H9 (cell line): ENCODE data around the gene FAM78B. TPM values are rescaled to one million over a fixed set of nuclear protein-coding genes. Genes with fewer than 3 reads are reported as not detected.

ENCODE experiments used
- DNase-seq: peaks from one replicate; pipeline ENCODE4 v3.0.0-alpha.2; 2017
- H2AFZ ChIP-seq: one replicate; pipeline ENCODE4 v1.6.1; 2013; ENCODE audit warnings: mild to moderate bottlenecking, low read length, control low read depth, moderate library complexity
- H2AK5ac ChIP-seq: 2 replicates; pipeline ENCODE4 v1.6.1; 2013; ENCODE audit warnings: low read length, control low read depth, mixed read lengths; ENCODE audit not compliant: insufficient read length
- H2BK120ac ChIP-seq: one replicate; pipeline ENCODE4 v1.6.1; 2013; ENCODE audit warnings: low read depth, mild to moderate bottlenecking, low read length, control low read depth, inconsistent platforms; ENCODE audit not compliant: poor library complexity, severe bottlenecking
- H2BK12ac ChIP-seq: 2 replicates; pipeline ENCODE4 v1.6.1; 2013; ENCODE audit warnings: low read length, control low read depth, mixed read lengths, low read depth; ENCODE audit not compliant: insufficient read length
- H2BK15ac ChIP-seq: 2 replicates; pipeline ENCODE4 v1.6.1; 2013; ENCODE audit warnings: low read depth, low read length, control low read depth
- H2BK20ac ChIP-seq: one replicate; pipeline ENCODE4 v1.6.1; 2013; ENCODE audit warnings: low read depth, mild to moderate bottlenecking, low read length, control low read depth, inconsistent platforms; ENCODE audit not compliant: poor library complexity, severe bottlenecking
- H2BK5ac ChIP-seq: 2 replicates; pipeline ENCODE4 v1.6.1; 2013; ENCODE audit warnings: low read length, control low read depth, mixed read lengths; ENCODE audit not compliant: insufficient read length
- H3K14ac ChIP-seq: 2 replicates; pipeline ENCODE4 v1.6.1; 2013; ENCODE audit warnings: low read length, control low read depth; ENCODE audit not compliant: insufficient read depth
- H3K18ac ChIP-seq: 2 replicates; pipeline ENCODE4 v1.6.1; 2013; ENCODE audit warnings: low read depth, mild to moderate bottlenecking, mixed read lengths, low read length, control low read depth; ENCODE audit not compliant: insufficient read length
- H3K23ac ChIP-seq: 2 replicates; pipeline ENCODE4 v1.6.1; 2013; ENCODE audit warnings: low read length, control low read depth, mixed read lengths, low read depth; ENCODE audit not compliant: insufficient read length
- H3K23me2 ChIP-seq: 2 replicates; pipeline ENCODE4 v1.6.1; 2013; ENCODE audit warnings: low read depth, mild to moderate bottlenecking, mixed read lengths, low read length, control low read depth; ENCODE audit not compliant: insufficient read length, poor library complexity, severe bottlenecking
- H3K27ac ChIP-seq: 2 replicates; pipeline ENCODE4 v1.5.1; 2013; ENCODE audit warnings: low read length, control low read depth, mixed read lengths, low read depth; ENCODE audit not compliant: insufficient read length
- H3K27me3 ChIP-seq: 2 replicates; pipeline ENCODE4 v1.6.1; 2013; ENCODE audit warnings: low read length, control low read depth, inconsistent platforms; ENCODE audit not compliant: insufficient read depth
- H3K4ac ChIP-seq: 2 replicates; pipeline ENCODE4 v1.6.1; 2013; ENCODE audit warnings: low read depth, mild to moderate bottlenecking, control low read depth, inconsistent platforms, low read length, moderate library complexity
- H3K4me1 ChIP-seq: 2 replicates; pipeline ENCODE4 v1.6.1; 2013; ENCODE audit warnings: low read length, control low read depth, inconsistent platforms; ENCODE audit not compliant: insufficient read depth
- H3K4me2 ChIP-seq: 2 replicates; pipeline ENCODE4 v1.6.1; 2013; ENCODE audit warnings: low read length, control low read depth, mixed read lengths; ENCODE audit not compliant: insufficient read length, insufficient read depth
- H3K56ac ChIP-seq: 2 replicates; pipeline ENCODE4 v1.6.1; 2013; ENCODE audit warnings: low read depth, mild to moderate bottlenecking, mixed read lengths, low read length, control low read depth; ENCODE audit not compliant: insufficient read length
- H3K79me1 ChIP-seq: 2 replicates; pipeline ENCODE4 v1.6.1; 2013; ENCODE audit warnings: low read depth, mild to moderate bottlenecking, moderate library complexity, low read length, control low read depth, inconsistent platforms; ENCODE audit not compliant: insufficient read depth, poor library complexity, severe bottlenecking
- H3K79me2 ChIP-seq: 2 replicates; pipeline ENCODE4 v1.6.1; 2013; ENCODE audit warnings: low read length, control low read depth, inconsistent platforms; ENCODE audit not compliant: insufficient read depth
- H3K9ac ChIP-seq: 2 replicates; pipeline ENCODE4 v1.6.1; 2013; ENCODE audit warnings: low read length, control low read depth, mixed read lengths; ENCODE audit not compliant: insufficient read length; ENCODE audit errors: extremely low read depth
- H3K9me3 ChIP-seq: one replicate; pipeline ENCODE4 v1.6.1; 2013; ENCODE audit warnings: low read depth, low read length, inconsistent platforms; ENCODE audit not compliant: control insufficient read depth
- H3T11ph ChIP-seq: one replicate; pipeline ENCODE4 v1.6.1; 2013; ENCODE audit warnings: mild to moderate bottlenecking, low read length, control low read depth, inconsistent platforms
- H4K20me1 ChIP-seq: one replicate; pipeline ENCODE4 v1.6.1; 2013; ENCODE audit not compliant: control insufficient read depth, insufficient read length, insufficient read depth
- H4K5ac ChIP-seq: 2 replicates; pipeline ENCODE4 v1.6.1; 2013; ENCODE audit warnings: low read depth, mild to moderate bottlenecking, mixed read lengths, low read length, control low read depth; ENCODE audit not compliant: insufficient read length
- H4K8ac ChIP-seq: replicated peaks from 2 replicates; pipeline ENCODE4 v1.6.1; 2013; ENCODE audit warnings: low read length, control low read depth, mixed read lengths, low read depth; ENCODE audit not compliant: insufficient read length
- H4K91ac ChIP-seq: 2 replicates; pipeline ENCODE4 v1.6.1; 2013; ENCODE audit warnings: low read depth, mild to moderate bottlenecking, moderate library complexity, mixed read lengths, low read length, control low read depth; ENCODE audit not compliant: insufficient read length
- H3K27ac Mint-ChIP-seq, 3 experiments: 2 replicates in 2 of 3; 3 replicates in 1 of 3; pipeline ENCODE4 v1.8.0; 2020 to 2021; ENCODE audit warnings: mixed read lengths in 3 of 3, mild to moderate bottlenecking in 1 of 3, moderate library complexity in 1 of 3
- H3K27me3 Mint-ChIP-seq: 2 replicates; pipeline ENCODE4 v1.8.0; 2021; ENCODE audit warnings: low read depth, mild to moderate bottlenecking, moderate library complexity, mixed read lengths
- H3K36me3 Mint-ChIP-seq, 3 experiments: 2 replicates in 2 of 3; 3 replicates in 1 of 3; pipeline ENCODE4 v1.8.0; 2020 to 2021; ENCODE audit warnings: low read depth in 3 of 3, mixed read lengths in 3 of 3; ENCODE audit not compliant: insufficient read depth in 1 of 3
- H3K4me1 Mint-ChIP-seq, 2 experiments: 2 replicates each; pipeline ENCODE4 v1.8.0; 2020; ENCODE audit warnings: mixed read lengths in 2 of 2
- H3K4me3 Mint-ChIP-seq, 2 experiments: 2 replicates in 1 of 2; 3 replicates in 1 of 2; pipeline ENCODE4 v1.8.0; 2020 to 2021; ENCODE audit warnings: mild to moderate bottlenecking in 2 of 2, mixed read lengths in 2 of 2, moderate library complexity in 1 of 2
- H3K9me3 Mint-ChIP-seq, 2 experiments: 2 replicates in 1 of 2; 3 replicates in 1 of 2; pipeline ENCODE4 v1.8.0; 2020; ENCODE audit warnings: mild to moderate bottlenecking in 2 of 2, mixed read lengths in 2 of 2, moderate library complexity in 1 of 2
- WGBS: extraction: QIAGEN DNeasy Blood & Tissue Kit; methylation state at CpG from one replicate; pipeline ENCODE4 v1.1.7; 2013; ENCODE audit warnings: missing lambda C conversion rate, low lambda C conversion rate, mixed read lengths; ENCODE audit not compliant: insufficient read length; ENCODE audit errors: extremely low coverage; 5-methylcytosine and 5-hydroxymethylcytosine counted together
- total RNA-seq: library from RNA; stranded (reverse); gene quantifications from 2 replicates; pipeline ENCODE4 v1.2.1, GENCODE V29; 2021
- TF ChIP-seq, protein P1 (sequence below): fragments of 200-600 bp; sonication (generic); conservative IDR thresholded peaks from 3 replicates; pipeline ENCODE4 v1.8.0; 2021; ENCODE audit warnings: antibody characterized with exemption, mild to moderate bottlenecking

Gene FAM78B
- total RNA-seq, 1 experiment from 2014 or later, result 2.3 TPM

DNA sequence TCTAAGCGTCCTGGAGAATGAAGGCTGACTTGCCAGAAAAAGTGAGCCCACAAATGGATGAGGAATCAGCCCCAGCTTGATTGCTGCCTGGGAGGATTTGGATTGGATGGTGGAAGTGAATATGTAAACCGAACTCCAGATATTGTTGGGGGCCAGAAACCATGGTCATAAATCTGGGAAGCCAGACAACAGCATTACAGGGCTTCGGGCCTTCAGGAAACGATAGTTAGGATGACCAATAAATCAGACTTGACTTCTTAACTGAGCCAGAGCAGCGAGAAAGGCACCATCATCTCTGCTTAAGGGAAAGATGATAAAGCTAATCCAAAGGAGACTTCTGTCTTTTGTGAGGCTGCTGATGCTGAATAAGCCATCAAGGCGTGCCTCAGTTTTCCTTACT is 26.6 kb downstream of the FAM78B start:
- no peak overlapping the region for H2BK12ac ChIP-seq
- no peaks in the 10 kb centered on the region for H3K4me1 ChIP-seq
- no peak overlapping the region for H2BK20ac ChIP-seq
- H3K23me2 ChIP-seq, result no peaks in the 10 kb centered on the region
- Mint-ChIP-seq H3K36me3 (peaks cover 0 to 1% (median 0%) of the 10 kb centered on the region in 3 experiments; a peak in 1 of 7 replicates), H3K27ac (no peak overlapping the region), H3K4me1 (peaks cover 0 to 6% of the 10 kb centered on the region in 2 experiments; a peak in 1 of 4 replicates), H3K27me3 (no peaks in the 10 kb centered on the region; the same call in 1 of the 2 replicates), H3K4me3 (no peak overlapping the region), H3K9me3 (no peaks in the 10 kb centered on the region)
- H3K4me2 ChIP-seq, result no peak overlapping the region
- no CpG with 5 or more reads among the region's 6 CpGs for WGBS
- no peak overlapping the region for H3K56ac ChIP-seq
- no peak overlapping the region for H3K18ac ChIP-seq
- no peak overlapping the region for H3K9ac ChIP-seq
- H2AK5ac ChIP-seq, result no peak overlapping the region
- no peaks in the 10 kb centered on the region for H4K20me1 ChIP-seq
- no peak overlapping the region for H3K23ac ChIP-seq
- H3K9me3 ChIP-seq, result no peaks in the 10 kb centered on the region
- H4K91ac ChIP-seq, result no peak overlapping the region
- H3K27me3 ChIP-seq, result no peaks in the 10 kb centered on the region
- no peak overlapping the region for H2BK15ac ChIP-seq
- H4K8ac ChIP-seq, result no peak overlapping the region
- DNase-seq, result no peak
- no peak overlapping the region for H2BK5ac ChIP-seq
- H3K27ac ChIP-seq, result no peak overlapping the region
- H3T11ph ChIP-seq, result no peak overlapping the region
- H3K4ac ChIP-seq, result no peak overlapping the region
- H3K14ac ChIP-seq, result no peak overlapping the region
- H2AFZ ChIP-seq, result no peak overlapping the region
- H2BK120ac ChIP-seq, result no peak overlapping the region
- H3K79me2 ChIP-seq, result no peaks in the 10 kb centered on the region
- no peaks in the 10 kb centered on the region for H3K79me1 ChIP-seq
- TF ChIP-seq, protein P1, sequence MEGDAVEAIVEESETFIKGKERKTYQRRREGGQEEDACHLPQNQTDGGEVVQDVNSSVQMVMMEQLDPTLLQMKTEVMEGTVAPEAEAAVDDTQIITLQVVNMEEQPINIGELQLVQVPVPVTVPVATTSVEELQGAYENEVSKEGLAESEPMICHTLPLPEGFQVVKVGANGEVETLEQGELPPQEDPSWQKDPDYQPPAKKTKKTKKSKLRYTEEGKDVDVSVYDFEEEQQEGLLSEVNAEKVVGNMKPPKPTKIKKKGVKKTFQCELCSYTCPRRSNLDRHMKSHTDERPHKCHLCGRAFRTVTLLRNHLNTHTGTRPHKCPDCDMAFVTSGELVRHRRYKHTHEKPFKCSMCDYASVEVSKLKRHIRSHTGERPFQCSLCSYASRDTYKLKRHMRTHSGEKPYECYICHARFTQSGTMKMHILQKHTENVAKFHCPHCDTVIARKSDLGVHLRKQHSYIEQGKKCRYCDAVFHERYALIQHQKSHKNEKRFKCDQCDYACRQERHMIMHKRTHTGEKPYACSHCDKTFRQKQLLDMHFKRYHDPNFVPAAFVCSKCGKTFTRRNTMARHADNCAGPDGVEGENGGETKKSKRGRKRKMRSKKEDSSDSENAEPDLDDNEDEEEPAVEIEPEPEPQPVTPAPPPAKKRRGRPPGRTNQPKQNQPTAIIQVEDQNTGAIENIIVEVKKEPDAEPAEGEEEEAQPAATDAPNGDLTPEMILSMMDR, result no peak
- no peak overlapping the region for H4K5ac ChIP-seq
